Measurements from ENCODE around the gene SLC39A11. TPM values are rescaled to one million over a fixed set of nuclear protein-coding genes. Genes with fewer than 3 reads are reported as not detected.

SLC39A11 gene
- total and polyA plus RNA-seq, 12 donors, result 7.0 to 91.4 (median 22.7) TPM

- intact Hi-C loops (cut with DNase I), result no loop called here
Observed at GRCh38 chr17:72978593-72979218, 113.8 kb downstream of the SLC39A11 start.

GRCh38 chr17:72977771-72978417 is 114.6 kb downstream of the SLC39A11 start:
- no peak for TF ChIP-seq POLR2A (IDR thresholded peaks at IDR 0.05)
- no peak for TF ChIP-seq CTCF (IDR thresholded peaks at IDR 0.05)
- WGBS, 4 donors, result 74 to 83% (median 79%) methylated on average over 15 to 20 of the region's 20 CpGs
- H3K4me1 ChIP-seq (replicated peaks in 1 of 2), result peaks cover 6 to 28% of the 10 kb centered on the region in 2 donors
- H3K27me3 ChIP-seq, result no peaks in the 10 kb centered on the region
- H3K9me3 ChIP-seq (replicated peaks in 1 of 3), result no peaks in the 10 kb centered on the region
- peak overlapping the region in 3 of 5 donors; percentile 64 to 83 (median 71) for H3K27ac ChIP-seq
- DNase-seq, result no peak
- intact Hi-C loops (cut with DNase I), result no loop called here
- H3K36me3 ChIP-seq (replicated peaks in 1 of 2), result no peaks in the 10 kb centered on the region
- H3K4me3 ChIP-seq, result no peak overlapping the region

More at GRCh38 chr17:72978593-72979218, 113.8 kb downstream of the SLC39A11 start:
- Histone ChIP-seq H3K36me3 (replicated peaks in 1 of 2) (no peaks in the 10 kb centered on the region), H3K27ac (no peak overlapping the region), H3K4me3 (no peak overlapping the region), H3K9me3 (replicated peaks in 1 of 3) (no peaks in the 10 kb centered on the region), H3K4me1 (replicated peaks in 1 of 2) (peaks cover 6 to 28% of the 10 kb centered on the region in 2 donors), H3K27me3 (no peaks in the 10 kb centered on the region)
- WGBS, 4 donors, result 67 to 77% (median 74%) methylated on average over 9 of the region's 9 CpGs
- peak in 2 of 7 donors; percentile 29 to 30 for DNase-seq
- no peak for TF ChIP-seq CTCF (IDR thresholded peaks at IDR 0.05)
- TF ChIP-seq POLR2A (IDR thresholded peaks at IDR 0.05), result no peak

- DNase-seq, result peak; percentile 44 to 82 (median 68)
- 25 to 35% (median 29%) methylated on average over 12 of the region's 12 CpGs for WGBS, 4 donors
- Histone ChIP-seq H3K36me3 (replicated peaks in 1 of 2) (no peaks in the 10 kb centered on the region), H3K9me3 (replicated peaks in 1 of 3) (no peaks in the 10 kb centered on the region), H3K27ac (peak overlapping the region; percentile 36 to 83 (median 71)), H3K4me1 (replicated peaks in 1 of 2) (peaks cover 6 to 28% of the 10 kb centered on the region in 2 donors), H3K27me3 (no peaks in the 10 kb centered on the region), H3K4me3 (no peak overlapping the region)
- TF ChIP-seq CTCF (IDR thresholded peaks at IDR 0.05) (no peak), POLR2A (IDR thresholded peaks at IDR 0.05) (peak in 1 of 2 donors; percentile 11)
- intact Hi-C loops (cut with DNase I), result no loop called here
Observed at GRCh38 chr17:72976971-72977770, 115.3 kb downstream of the SLC39A11 start.

GRCh38 chr17:72975509-72975908 is 117.0 kb downstream of the SLC39A11 start:
- no peak for DNase-seq
- Histone ChIP-seq H3K36me3 (replicated peaks in 1 of 2) (no peaks in the 10 kb centered on the region), H3K27ac (no peak overlapping the region), H3K4me3 (no peak overlapping the region), H3K4me1 (replicated peaks in 1 of 2) (peaks cover 6 to 32% of the 10 kb centered on the region in 2 donors), H3K27me3 (no peaks in the 10 kb centered on the region), H3K9me3 (replicated peaks in 1 of 3) (no peaks in the 10 kb centered on the region)
- intact Hi-C loops (cut with DNase I), result no loop called here
- 95 to 100% (median 100%) methylated on average over 2 of the region's 2 CpGs for WGBS, 4 donors
- no peak for TF ChIP-seq CTCF (IDR thresholded peaks at IDR 0.05)
- no peak for TF ChIP-seq POLR2A (IDR thresholded peaks at IDR 0.05)
